Ectodermal cell (in vitro differentiated cells): ENCODE results near the gene PCNP. TPM values are rescaled to one million over a fixed set of nuclear protein-coding genes. Genes with fewer than 3 reads are reported as not detected.

Experiments used
- H3K27ac ChIP-seq: 2 replicates; pipeline ENCODE4 v1.7.0; 2013; ENCODE audit warnings: mild to moderate bottlenecking, low read depth, low read length; ENCODE audit not compliant: insufficient read depth, poor library complexity, severe bottlenecking
- H3K27me3 ChIP-seq: 2 replicates; pipeline ENCODE4 v1.7.0; 2013; ENCODE audit warnings: mild to moderate bottlenecking, low read length; ENCODE audit not compliant: insufficient read depth, control insufficient read depth, poor library complexity, severe bottlenecking
- H3K36me3 ChIP-seq: one replicate; pipeline ENCODE4 v1.7.0; 2013; ENCODE audit warnings: low read length; ENCODE audit not compliant: control insufficient read depth, insufficient read depth
- H3K4me1 ChIP-seq: one replicate; pipeline ENCODE4 v1.7.0; 2013; ENCODE audit warnings: low read length; ENCODE audit not compliant: control insufficient read depth, insufficient read depth
- H3K4me3 ChIP-seq: 2 replicates; pipeline ENCODE4 v1.7.0; 2013; ENCODE audit warnings: low read depth, low read length, control low read depth; ENCODE audit not compliant: insufficient read depth
- H3K9me3 ChIP-seq: 2 replicates; pipeline ENCODE4 v1.7.0; 2013; ENCODE audit warnings: mild to moderate bottlenecking, low read length, moderate library complexity; ENCODE audit not compliant: control insufficient read depth
- WGBS, 2 experiments: methylation state at CpG; one replicate each; pipeline ENCODE4 v1.1.7; 2013; ENCODE audit warnings: missing lambda C conversion rate in 2 of 2; 5-methylcytosine and 5-hydroxymethylcytosine counted together
- polyA plus RNA-seq, 4 experiments: library from polyadenylated mRNA; stranded (reverse); fragments of 50-300 nt; gene quantifications; one replicate each; pipeline ENCODE4 v1.2.3, GENCODE V29; 2013

The PCNP gene
- polyA plus RNA-seq (2013, experiment 1 of 4): 162 TPM
- polyA plus RNA-seq (2013, experiment 2 of 4): 166 TPM
- 137 TPM for polyA plus RNA-seq (2013, experiment 3 of 4)
- polyA plus RNA-seq (2013, experiment 4 of 4): 141 TPM

- H3K27me3 ChIP-seq: no peaks in the 10 kb centered on the region
- H3K27ac ChIP-seq: peak within 1 kb of the TSS; percentile 96
- WGBS, 2 experiments: 3% methylated on average over 46 to 47 of the region's 47 CpGs
- peak within 1 kb of the TSS; percentile 99 for H3K4me3 ChIP-seq
- H3K4me1 ChIP-seq: peaks cover 8% of the 10 kb centered on the region
- H3K9me3 ChIP-seq: no peaks in the 10 kb centered on the region
- H3K36me3 ChIP-seq: peaks cover 4% of the 10 kb centered on the region
Observed at GRCh38 chr3:101573449-101574387, at the start of gene PCNP. TSS of gene PCNP (plus strand) at chr3:101574180. CDS start at chr3:101574216, 36 bp downstream.

- no peaks in the 10 kb centered on the region for H3K9me3 ChIP-seq
- H3K27ac ChIP-seq: no peak overlapping the region
- H3K4me3 ChIP-seq: no peak overlapping the region
- WGBS, 2 experiments: 89 to 97% methylated on average over 4 of the region's 4 CpGs
- no peaks in the 10 kb centered on the region for H3K36me3 ChIP-seq
- H3K27me3 ChIP-seq: no peaks in the 10 kb centered on the region
- no peaks in the 10 kb centered on the region for H3K4me1 ChIP-seq
Observed at GRCh38 chr3:101527441-101527840, 46.5 kb upstream of the PCNP start.

- no peak overlapping the region for H3K4me3 ChIP-seq
- no peaks in the 10 kb centered on the region for H3K36me3 ChIP-seq
- WGBS, 2 experiments: no CpG with 5 or more reads among the region's 1 CpG
- H3K4me1 ChIP-seq: no peaks in the 10 kb centered on the region
- H3K9me3 ChIP-seq: no peaks in the 10 kb centered on the region
- no peaks in the 10 kb centered on the region for H3K27me3 ChIP-seq
- H3K27ac ChIP-seq: no peak overlapping the region
Observed at GRCh38 chr3:101527906-101528305, 46.1 kb upstream of the PCNP start.

- Histone ChIP-seq H3K27ac (no peak overlapping the region), H3K27me3 (no peaks in the 10 kb centered on the region), H3K4me1 (no peaks in the 10 kb centered on the region), H3K9me3 (no peaks in the 10 kb centered on the region), H3K36me3 (no peaks in the 10 kb centered on the region), H3K4me3 (no peak overlapping the region)
- 87 to 94% methylated on average over 3 to 4 of the region's 4 CpGs for WGBS, 2 experiments
Observed at GRCh38 chr3:101529816-101530685, 43.9 kb upstream of the PCNP start.

- WGBS, 2 experiments: 87 to 100% methylated on average over 1 to 2 of the region's 2 CpGs
Observed at GRCh38 chr3:101530686-101531047, 43.3 kb upstream of the PCNP start.

GRCh38 chr3:101531473-101532086, 42.4 kb upstream of the PCNP start:
- Histone ChIP-seq H3K9me3 (no peaks in the 10 kb centered on the region), H3K27ac (no peak overlapping the region), H3K27me3 (no peaks in the 10 kb centered on the region), H3K4me1 (no peaks in the 10 kb centered on the region), H3K4me3 (no peak overlapping the region), H3K36me3 (no peaks in the 10 kb centered on the region)
- WGBS, 2 experiments: 83 to 88% methylated on average over 1 to 2 of the region's 2 CpGs

More at GRCh38 chr3:101530686-101531047, 43.3 kb upstream of the PCNP start:
- no peaks in the 10 kb centered on the region for H3K27me3 ChIP-seq
- no peaks in the 10 kb centered on the region for H3K4me1 ChIP-seq
- H3K9me3 ChIP-seq: no peaks in the 10 kb centered on the region
- no peaks in the 10 kb centered on the region for H3K36me3 ChIP-seq
- H3K27ac ChIP-seq: no peak overlapping the region
- H3K4me3 ChIP-seq: no peak overlapping the region

GRCh38 chr3:101532783-101533602, 41.0 kb upstream of the PCNP start:
- H3K9me3 ChIP-seq: no peaks in the 10 kb centered on the region
- H3K27me3 ChIP-seq: no peaks in the 10 kb centered on the region
- no peaks in the 10 kb centered on the region for H3K4me1 ChIP-seq
- H3K4me3 ChIP-seq: no peak overlapping the region
- no peaks in the 10 kb centered on the region for H3K36me3 ChIP-seq
- no peak overlapping the region for H3K27ac ChIP-seq
- 93 to 97% methylated on average over 9 of the region's 9 CpGs for WGBS, 2 experiments

- Histone ChIP-seq H3K9me3 (no peaks in the 10 kb centered on the region), H3K4me3 (no peak overlapping the region), H3K4me1 (no peaks in the 10 kb centered on the region), H3K27ac (no peak overlapping the region), H3K27me3 (no peaks in the 10 kb centered on the region), H3K36me3 (no peaks in the 10 kb centered on the region)
- 100% methylated on average over 1 of the region's 1 CpG; no CpG with 5 or more reads in 1 of the 2 experiments for WGBS, 2 experiments
Observed at GRCh38 chr3:101533603-101533968, 40.4 kb upstream of the PCNP start.

- 91% methylated on average over 5 of the region's 5 CpGs for WGBS, 2 experiments
Observed at GRCh38 chr3:101535221-101535620, 38.8 kb upstream of the PCNP start.

More at GRCh38 chr3:101535221-101535620, 38.8 kb upstream of the PCNP start:
- H3K27ac ChIP-seq: no peak overlapping the region
- H3K9me3 ChIP-seq: no peaks in the 10 kb centered on the region
- no peak overlapping the region for H3K4me3 ChIP-seq
- no peaks in the 10 kb centered on the region for H3K36me3 ChIP-seq
- H3K27me3 ChIP-seq: no peaks in the 10 kb centered on the region
- no peaks in the 10 kb centered on the region for H3K4me1 ChIP-seq
